Activated naive CD4-positive, alpha-beta T cell treated with Interleukin-2 at 50 U/mL for 16 hours (primary cell): Measurements from ENCODE around the gene SPEM1.
A peak's percentile ranks its signal among the peaks of the same experiment; 100 is the strongest.

ENCODE experiments used
- DNase-seq: peaks from one replicate; pipeline ENCODE4 v3.0.0-alpha.2; 2020

Gene SPEM1

DNA sequence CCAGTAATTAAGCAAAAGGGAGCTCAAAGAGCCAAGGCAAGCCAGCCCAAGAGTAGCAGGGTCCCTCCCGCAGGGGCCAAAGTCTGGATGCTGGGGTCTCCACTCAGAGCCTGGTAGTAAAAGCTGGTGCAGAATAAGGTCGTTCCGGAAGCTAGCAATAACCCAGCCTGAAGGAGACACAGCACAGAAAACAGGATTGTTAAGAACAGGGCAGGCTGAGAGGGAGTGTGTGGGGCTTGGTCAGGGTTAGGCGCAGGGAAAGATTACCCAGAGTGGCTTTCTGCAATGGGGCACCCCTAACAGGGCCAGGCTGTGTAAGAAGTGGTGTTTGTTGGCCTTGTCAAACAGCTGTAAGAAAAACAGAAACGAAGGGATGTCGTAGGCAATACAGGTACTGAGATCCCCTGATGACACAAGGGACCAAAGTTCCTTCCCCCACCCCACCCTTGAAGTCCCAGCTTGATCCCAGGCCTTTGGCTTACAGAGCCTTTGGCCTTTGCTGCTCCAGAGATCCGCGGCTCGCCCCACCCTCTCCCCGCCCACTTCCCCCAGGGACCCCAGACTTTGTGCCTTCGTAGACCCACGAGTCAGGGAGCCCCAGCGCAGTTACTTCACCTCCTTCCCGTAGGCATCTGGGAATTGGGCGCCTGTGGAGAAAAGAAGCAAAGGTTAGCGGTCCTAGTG is 16.9 kb upstream of the SPEM1 start:
- DNase-seq = no peak

DNA sequence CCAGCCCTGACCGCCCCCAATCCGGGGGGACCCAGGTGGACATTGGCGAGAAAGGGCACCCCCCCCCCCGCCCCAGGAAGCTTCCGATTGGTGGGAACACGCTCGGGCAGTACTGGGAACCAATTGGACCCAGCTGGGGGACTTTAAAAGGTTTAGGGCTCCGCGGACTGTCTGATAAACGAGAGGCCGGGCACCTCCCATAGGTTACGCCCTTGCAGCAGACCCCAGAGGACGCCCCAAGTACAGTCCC is 16.5 kb upstream of the SPEM1 start:
- no peak for DNase-seq

DNA sequence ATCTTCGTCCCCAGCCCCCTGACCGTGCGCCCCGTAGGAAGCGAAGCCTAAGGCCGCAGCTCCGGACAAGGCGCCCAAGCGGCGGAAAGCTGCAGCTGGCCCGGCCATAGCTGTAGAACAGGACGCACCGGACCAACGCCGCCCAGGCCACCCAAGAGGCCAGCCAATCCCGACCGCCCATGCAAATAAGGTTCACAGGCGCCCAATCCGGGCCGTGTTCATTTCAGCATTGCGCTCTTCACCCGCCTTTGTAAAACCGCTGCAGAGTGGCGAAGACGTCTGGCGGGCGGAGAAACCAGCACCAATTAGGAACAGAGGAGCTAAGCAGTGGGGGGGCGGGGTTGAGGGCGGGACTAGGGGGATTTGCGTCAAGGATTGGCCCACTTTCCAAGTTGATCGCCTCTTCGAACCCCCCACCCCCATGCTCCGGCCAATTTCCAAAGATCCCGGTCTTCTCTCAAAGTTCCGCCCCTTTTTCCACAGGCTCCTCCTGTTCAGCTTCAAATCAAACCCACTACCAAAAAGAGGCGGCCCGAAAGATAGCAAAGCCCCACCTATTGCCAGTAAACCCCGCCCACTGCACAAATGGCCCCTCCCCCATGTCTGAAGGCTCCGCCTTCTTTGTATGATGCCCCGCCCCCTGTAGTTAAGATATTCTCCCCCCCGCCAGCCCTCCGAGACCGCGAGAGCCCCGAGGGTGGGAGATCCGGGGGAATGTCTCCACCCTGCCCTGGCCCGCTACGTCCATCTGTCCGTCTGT is 16.0 kb upstream of the SPEM1 start, which contains the start of gene TMEM256:
TSS of gene TMEM256 (minus strand) at position 121 of the 760 bp plus-strand sequence. CDS start at position 108, 13 bp downstream.
- peak; percentile 95 for DNase-seq

DNA sequence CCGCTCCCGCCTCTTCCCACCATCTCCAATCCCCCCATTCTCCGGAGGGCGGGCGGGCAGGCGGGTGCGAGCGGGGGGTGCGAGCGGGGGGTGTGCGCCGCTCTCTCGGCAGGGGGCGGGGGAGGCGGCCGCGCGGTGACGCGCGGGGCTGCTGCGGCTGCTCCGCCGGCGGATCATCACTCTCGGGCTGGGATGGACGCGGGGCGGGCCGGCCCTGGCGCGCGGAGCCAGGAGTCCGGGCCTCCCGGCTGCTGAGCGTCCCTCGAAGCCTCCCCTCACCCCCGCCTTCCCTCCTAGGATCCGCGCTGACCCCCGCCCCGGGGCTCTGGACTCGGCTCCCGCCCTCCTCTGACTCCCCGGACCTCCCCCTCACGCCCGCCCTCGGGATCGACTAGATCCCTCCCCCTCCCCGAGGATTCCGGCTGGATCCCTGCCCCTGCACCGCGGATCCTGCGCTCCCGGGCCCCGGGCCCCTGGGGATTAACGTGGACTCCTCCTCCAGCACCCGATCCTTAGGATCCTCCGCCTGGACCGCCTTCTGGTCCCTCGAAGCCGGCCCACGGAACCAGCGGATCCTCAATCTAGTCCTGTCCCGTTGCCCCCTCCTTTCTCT is 15.3 kb upstream of the SPEM1 start:
- DNase-seq = peak; percentile 74

DNA sequence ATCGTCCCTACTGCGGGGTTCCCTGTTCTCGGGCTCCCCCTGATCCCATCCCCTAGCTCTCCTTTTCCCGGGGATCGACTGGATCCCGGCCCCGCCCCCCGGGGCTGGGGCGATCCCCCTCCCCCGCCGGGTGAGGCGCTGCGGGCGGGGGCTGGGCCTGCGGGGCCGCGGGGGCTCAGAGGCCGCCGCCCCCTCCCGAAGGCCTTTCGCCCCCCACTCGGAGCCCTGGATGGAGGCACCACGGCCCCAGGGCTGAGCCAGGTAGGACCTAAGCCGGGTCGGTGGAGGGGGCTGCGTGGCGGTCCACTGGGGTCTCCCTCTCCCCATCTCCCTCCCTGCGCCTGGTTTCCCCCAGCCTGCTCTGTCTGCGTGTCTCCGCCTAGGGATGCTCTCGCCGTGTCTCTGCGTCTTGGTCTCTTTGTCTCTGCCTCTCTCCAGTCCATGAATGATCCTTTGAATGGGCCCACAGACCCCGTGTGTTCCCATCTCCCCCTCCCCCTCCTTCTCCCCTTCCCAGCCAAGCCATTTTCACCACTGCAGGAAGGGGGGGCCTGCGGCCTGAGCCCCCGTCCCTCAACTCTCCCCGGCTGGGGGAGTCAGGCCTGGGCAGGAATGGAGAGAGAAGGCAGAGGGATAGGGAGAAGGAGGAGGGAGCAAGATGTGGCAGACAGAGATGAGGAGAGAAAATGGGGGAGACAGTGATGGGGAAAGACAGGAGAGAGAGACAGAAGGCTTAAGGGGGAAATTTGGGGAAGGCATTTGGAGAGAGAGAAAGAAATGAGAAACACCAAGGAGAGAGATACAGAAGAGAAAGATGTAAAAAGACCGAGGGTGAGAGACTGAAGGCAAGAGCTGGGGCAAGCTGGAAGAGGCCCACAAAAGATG is 14.5 kb upstream of the SPEM1 start:
- no peak for DNase-seq

DNA sequence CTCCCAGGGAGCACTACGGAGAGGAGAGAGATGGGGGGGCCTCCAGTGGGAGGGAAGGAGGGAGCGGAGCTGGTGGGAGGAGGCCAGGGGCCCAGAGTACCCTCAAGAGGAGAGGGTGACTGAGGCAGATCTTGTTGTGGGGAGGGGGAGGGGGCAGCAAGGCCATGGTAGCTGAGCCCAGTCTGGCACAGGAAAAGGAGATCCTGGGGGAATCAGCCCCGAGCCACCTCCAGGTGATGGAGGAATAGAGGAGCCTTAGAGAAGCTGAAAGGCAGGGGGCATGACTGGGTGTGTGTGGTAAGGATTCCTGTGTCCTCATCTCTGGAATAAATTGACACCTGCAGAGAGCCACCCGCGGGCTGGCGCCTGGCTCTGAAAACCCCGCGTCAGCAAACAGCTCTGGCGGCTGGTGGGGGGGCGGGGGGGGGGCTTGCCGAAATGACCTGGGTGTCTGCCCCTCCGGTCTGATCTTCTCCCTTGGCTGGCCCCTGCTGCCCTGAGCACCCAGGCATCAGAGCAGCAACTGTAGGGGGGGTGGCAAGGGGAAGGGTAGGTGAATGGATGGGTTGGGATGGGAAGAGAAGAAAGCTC is 13.8 kb upstream of the SPEM1 start:
- no peak for DNase-seq

DNA sequence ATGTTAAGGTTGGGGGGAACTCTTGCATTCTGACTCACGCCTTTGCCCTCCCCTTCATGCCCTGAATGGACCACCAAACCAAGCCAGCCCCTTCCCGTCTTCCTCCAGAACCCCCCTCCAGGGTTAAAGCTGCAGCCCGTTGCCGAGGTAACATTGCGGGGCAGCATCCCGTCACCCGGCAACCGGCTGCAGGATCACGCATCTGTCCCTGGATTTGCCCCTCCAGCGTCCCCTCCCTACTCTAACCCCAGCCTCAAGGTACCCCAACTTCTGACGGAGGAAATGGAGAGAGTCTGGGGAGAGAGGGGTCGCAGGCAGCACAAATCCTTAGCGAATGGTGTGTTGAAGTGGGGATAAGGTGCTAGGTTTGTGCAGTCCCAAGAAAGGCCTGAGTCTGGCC is 13.0 kb upstream of the SPEM1 start:
- no peak for DNase-seq

DNA sequence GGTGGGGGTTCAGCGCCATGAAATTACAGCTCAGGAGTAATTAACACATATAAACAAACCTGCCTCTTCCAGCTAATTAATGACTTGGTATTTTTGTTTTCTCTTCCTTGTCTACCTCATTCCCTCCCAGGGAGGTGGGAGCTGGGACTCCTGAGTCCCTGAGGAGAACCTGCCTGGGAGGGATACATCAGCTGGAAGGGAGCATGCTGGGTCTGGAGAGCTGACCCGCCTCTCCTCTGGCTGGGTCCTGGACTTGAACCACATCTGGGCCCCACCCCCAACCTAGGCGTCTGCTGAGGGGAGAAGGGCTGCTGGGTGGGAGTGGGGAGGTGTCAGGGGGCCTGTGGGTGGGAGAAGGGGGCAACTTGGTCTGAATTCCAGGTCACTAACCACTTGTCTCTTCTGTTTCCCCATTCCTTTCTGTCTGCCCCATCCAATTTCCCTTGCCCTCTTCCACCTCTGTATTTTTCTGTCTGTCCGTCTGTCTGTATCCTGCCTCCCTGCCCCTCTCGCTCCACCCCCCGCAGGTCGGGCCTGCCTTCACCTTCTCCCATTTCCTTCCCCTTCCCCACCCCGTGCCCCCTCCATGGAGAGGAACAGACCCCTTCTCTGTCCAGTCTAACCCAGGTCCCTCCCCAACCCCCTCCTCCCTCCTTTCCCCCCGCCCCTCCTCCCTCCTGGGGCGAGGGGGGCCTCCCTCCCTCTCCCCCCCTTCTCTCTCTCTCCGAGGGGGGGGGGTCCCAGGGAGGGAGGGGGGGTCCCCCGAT is 12.5 kb upstream of the SPEM1 start, which contains the start of gene NLGN2:
TSS of gene NLGN2 (plus strand) at position 361 of the 767 bp plus-strand sequence. CDS start 411 bp downstream, outside the sequence.
- DNase-seq = no peak

DNA sequence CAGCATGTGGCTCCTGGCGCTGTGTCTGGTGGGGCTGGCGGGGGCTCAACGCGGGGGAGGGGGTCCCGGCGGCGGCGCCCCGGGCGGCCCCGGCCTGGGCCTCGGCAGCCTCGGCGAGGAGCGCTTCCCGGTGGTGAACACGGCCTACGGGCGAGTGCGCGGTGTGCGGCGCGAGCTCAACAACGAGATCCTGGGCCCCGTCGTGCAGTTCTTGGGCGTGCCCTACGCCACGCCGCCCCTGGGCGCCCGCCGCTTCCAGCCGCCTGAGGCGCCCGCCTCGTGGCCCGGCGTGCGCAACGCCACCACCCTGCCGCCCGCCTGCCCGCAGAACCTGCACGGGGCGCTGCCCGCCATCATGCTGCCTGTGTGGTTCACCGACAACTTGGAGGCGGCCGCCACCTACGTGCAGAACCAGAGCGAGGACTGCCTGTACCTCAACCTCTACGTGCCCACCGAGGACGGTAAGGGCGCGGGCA is 11.8 kb upstream of the SPEM1 start:
- peak; percentile 32 for DNase-seq

DNA sequence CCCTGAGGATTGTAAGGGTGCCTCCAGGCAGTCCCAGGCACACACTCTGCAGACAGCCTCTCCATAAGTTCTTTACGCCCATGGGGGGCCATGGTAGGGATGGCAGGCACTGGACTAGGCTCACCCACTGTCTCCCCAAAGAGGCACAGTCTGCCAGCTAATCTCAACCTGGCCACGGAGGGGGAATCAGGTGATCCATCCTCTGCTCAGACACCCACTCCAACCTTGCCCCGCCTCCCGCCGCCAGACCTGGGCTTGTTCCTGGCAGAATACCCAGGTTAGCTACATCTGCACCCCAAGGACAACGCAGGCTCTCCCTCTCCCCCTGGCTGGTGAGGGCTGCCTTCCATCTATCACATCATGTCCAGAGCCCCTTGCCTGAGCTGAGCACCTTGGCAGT is 11.3 kb upstream of the SPEM1 start:
- no peak for DNase-seq

DNA sequence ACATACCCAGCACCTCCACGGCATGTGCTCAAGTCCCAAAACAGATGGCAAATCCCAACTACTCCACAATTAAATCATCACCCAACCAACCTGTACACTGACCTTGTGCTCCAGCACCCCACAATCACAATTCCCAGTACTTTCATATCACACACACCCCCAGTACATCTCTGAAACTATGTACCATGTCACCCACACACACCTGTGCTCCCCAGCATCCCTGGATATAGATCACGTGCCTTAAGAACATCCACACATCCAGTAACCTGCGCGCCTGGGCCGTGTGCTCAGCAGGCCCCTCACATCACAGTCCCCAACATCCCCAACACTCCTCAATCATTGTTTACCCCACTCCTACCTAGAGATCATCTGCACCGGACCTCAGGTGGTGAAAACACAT is 10.4 kb upstream of the SPEM1 start:
- DNase-seq = no peak

DNA sequence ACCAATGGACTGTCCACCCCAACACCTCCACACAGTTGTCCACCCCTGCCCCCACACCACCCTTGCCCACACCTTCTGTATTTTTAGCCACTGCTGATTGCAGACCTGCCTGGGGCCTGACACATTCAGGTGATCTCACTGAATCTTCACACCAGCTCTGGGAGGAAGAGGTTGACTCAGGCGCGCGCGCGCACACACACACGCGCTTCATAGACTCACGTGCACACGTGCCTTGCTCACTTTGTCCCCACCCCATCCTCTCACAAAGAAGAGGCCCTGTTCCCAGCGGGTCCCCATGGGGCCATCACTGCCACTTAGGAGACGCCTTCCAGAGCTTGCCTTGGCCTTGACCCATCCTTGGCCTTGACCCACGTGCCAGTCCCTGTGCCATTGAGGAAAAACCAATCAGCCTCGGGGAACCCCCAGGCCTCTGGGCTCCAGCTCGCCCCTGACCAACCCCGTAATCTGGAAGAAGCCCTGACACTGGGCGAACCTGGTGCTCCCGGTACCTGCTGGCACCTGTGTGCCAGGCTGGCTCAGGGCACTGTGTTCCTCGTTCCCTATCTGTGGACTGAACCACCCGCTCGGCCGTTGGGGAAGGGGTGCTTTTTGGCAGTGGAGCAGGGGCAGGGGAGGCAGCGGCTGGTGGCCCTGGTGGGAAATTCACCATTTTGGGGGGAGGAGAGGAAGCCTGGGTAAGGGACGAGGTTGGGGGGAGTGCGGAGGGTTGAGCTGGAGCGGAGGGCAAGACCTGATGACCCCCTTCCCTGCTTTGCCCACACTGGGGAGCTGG is 9.3 kb upstream of the SPEM1 start:
- no peak for DNase-seq

DNA sequence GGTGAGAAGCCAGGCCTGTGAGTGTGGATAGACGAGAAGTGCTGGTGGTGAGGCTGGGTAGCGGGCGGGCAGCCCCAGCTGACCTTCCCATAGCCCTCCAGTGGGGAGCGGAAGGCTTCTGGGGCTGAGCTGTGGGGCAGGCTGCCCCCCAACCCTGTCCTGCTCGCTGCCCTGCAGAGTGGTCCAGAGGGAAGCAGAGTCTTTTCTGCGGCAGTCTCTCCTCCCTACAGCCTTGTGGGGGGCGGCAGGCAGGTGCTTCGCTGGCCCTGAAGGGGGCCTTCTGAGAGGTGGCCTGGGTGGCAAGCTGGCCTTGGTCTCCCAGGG is 8.7 kb upstream of the SPEM1 start:
- DNase-seq = no peak

DNA sequence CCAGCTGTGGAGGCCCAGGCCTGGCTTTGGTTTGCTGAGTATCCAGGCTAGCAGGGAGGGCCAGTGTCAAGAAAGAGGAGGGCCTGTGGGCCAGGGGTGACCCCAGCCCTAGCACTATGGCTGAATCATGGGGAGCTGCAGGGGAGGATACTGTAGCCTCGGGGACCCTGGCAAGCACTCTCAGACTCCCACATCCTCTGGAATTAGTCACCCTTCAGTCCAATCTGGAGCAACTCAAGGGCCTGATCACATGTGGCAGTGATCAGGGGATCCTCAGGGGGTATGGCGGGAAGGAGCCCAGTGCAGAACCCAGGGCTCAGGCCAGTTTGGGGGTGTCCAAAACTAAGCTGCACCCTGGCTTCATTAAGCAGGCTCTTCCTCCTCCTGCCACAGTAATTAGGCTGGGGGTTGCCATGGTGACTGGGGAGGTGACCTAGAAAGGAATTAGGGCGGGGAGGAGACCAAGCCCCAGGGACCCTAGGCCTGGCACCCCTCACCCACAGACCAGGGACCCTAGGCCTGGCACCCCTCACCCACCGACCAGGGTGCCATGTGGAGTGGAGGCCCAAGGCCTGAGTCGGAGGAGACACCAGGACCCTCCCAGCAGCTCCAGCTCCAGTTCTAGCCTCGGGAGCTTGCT is 6.7 kb upstream of the SPEM1 start:
- no peak for DNase-seq

DNA sequence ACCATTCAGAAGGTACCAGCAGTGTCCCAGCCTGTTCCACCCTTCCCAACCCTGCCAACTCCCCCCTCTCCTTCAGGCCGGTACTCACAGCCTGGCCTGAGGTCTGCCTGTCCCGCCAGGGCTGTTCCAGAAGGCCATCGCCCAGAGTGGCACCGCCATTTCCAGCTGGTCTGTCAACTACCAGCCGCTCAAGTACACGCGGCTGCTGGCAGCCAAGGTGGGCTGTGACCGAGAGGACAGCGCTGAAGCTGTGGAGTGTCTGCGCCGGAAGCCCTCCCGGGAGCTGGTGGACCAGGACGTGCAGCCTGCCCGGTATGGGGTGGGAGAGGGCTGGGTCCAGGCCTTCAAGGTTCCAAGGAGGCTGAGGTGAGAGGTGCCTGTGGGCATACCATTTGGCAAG is 5.3 kb upstream of the SPEM1 start:
- DNase-seq = no peak

DNA sequence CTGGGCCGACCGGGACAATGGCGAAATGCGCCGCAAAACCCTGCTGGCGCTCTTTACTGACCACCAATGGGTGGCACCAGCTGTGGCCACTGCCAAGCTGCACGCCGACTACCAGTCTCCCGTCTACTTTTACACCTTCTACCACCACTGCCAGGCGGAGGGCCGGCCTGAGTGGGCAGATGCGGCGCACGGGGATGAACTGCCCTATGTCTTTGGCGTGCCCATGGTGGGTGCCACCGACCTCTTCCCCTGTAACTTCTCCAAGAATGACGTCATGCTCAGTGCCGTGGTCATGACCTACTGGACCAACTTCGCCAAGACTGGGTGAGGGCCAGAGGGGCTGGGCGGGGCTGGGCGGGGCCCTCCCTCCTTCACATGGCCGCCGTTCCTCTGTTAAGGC is 4.3 kb upstream of the SPEM1 start:
- no peak for DNase-seq

DNA sequence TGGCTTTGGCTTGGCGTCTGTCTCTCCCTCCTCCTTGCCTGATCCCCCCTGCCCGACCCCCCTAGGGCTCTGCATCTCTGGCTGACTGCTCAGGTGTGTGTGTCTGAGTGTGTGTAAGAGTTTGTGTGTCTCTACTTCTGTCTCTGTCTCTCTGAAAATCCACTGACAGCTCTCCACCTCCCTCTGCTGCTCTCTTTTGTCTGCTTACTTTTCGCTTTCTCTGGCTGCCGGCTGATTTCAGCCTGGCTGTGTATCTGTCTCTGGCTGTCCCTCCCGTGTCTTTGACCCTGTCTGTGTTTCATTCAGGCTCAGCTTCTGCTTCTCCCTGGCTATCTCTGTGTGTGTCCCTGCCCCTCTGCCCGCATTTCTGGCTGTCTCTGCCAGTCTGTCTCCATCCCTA is 3.8 kb upstream of the SPEM1 start:
- no peak for DNase-seq

DNA sequence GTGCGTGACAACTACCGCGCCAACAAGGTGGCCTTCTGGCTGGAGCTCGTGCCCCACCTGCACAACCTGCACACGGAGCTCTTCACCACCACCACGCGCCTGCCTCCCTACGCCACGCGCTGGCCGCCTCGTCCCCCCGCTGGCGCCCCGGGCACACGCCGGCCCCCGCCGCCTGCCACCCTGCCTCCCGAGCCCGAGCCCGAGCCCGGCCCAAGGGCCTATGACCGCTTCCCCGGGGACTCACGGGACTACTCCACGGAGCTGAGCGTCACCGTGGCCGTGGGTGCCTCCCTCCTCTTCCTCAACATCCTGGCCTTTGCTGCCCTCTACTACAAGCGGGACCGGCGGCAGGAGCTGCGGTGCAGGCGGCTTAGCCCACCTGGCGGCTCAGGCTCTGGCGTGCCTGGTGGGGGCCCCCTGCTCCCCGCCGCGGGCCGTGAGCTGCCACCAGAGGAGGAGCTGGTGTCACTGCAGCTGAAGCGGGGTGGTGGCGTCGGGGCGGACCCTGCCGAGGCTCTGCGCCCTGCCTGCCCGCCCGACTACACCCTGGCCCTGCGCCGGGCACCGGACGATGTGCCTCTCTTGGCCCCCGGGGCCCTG is 3.0 kb upstream of the SPEM1 start:
- no peak for DNase-seq

DNA sequence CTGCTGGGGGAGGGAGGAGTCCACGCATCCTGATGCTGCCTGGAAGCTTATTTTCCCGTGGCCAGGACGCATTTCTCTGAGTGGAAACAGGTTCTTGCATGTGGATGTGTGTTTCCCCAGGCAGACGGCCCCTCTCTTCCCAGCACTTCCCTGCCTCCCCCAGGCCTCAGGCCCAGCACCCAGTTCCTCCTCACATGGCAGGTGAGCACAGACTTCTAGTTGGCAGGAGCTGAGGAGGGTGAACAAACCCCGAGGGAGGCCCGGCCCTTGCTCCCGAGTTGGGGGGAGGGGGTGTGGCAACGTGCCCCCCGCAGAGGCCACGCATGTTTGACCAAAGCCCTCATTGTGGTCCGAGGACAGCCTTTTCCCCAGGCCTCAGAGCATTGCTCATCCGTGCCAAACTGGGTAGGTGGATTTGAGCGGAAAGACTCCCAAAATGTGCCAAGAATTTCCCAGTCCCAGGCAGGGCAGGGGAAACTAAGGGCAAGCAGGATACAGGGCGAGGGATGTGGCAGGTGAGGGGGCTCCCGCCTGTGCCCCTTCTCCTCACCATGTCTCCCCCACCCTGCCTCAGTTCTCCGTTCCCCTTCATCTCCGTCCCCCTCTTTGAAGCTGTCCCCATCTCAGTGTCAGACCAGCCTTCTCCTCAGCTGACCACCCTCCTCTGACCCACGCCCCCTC is 1.5 kb upstream of the SPEM1 start:
- no peak for DNase-seq

DNA sequence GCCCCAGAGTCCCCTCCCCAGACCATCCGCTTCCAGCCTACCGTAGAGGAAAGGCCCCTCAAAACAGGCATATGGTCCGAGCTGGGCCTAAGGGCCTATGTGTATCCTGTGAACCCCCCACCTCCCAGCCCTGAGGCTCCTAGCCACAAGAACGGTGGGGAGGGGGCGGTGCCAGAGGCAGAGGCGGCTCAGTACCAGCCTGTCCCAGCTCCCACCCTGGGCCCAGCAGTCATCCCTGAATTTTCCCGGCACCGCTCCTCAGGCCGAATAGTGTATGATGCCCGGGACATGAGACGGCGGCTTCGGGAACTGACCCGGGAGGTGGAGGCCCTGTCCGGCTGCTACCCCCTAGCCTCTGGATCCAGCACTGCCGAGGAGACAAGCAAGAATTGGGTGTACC is 1.1 kb downstream of the SPEM1 start:
- DNase-seq = no peak
